ENCODE measurements around the gene SH3BGRL2.

- TF ChIP-seq CTCF (IDR thresholded peaks at IDR 0.05), result no peak
- TF ChIP-seq EP300 (IDR thresholded peaks at IDR 0.05), result no peak
Observed at GRCh38 chr6:79600812-79601609, 30.1 kb upstream of the SH3BGRL2 start.
